K562 (cell line): Measurements from ENCODE around the gene HSD3B2. TPM values are rescaled to one million over a fixed set of nuclear protein-coding genes. Genes with fewer than 3 reads are reported as not detected.

ENCODE experiments used
- ATAC-seq: fragments of 200-7000 bp; cut with Tn5 transposase; 3 replicates; pipeline ENCODE4 v1.9.1; 2020; ENCODE audit warnings: moderate library complexity
- BruUV-seq: library from RNA; stranded (reverse); fragments of 400-500 nt; replicated peaks from 2 replicates; lab custom pipeline; 2021; lab: Mats Ljungman, UMichigan
- CTCF ChIA-PET: fragments of 300-600 bp; formaldehyde crosslinking; extraction: SDS; loops from one replicate; lab custom pipeline; 2021; ENCODE audit warnings: low intra/inter-chr PET ratio; lab: Yijun Ruan, JAX
- POLR2A ChIA-PET: fragments of 300-600, 350-650 bp; sonication (Branson Sonifier 250); formaldehyde crosslinking; extraction: SDS; loops from one replicate; lab custom pipeline; 2021; ENCODE audit warnings: antibody characterized with exemption, inconsistent platforms; lab: Yijun Ruan, JAX
- DNase-seq, 4 experiments: peaks; one replicate each; pipeline versions ENCODE4 v3.0.0 to v3.0.0-alpha.2; 2011 to 2018; ENCODE audit warnings: low spot score in 3 of 4, mixed read lengths in 3 of 4; ENCODE audit errors: extremely low read depth in 1 of 4
- FAIRE-seq: peaks from 2 replicates; lab custom pipeline; 2011; peaks lifted over from hg19 to GRCh38; lab: Jason Lieb, UNC
- H2AFZ ChIP-seq: 2 replicates; pipeline ENCODE4 v1.6.0; 2011; ENCODE audit warnings: low read depth, low read length, control low read depth, inconsistent platforms
- H3K27ac ChIP-seq: fragments of 200-600 bp; 3 replicates; pipeline ENCODE4 v1.8.0; 2011; ENCODE audit warnings: low read depth, mild to moderate bottlenecking, control low read depth, inconsistent platforms, low read length, moderate library complexity, mixed read lengths; ENCODE audit errors: extremely low read depth
- H3K27me3 ChIP-seq, 2 experiments: fragments of 300-600 bp in 1 of 2; 2 replicates in 1 of 2; 3 replicates in 1 of 2; pipeline versions ENCODE4 v1.6.0 to v1.8.0; 2011; ENCODE audit warnings: inconsistent platforms in 2 of 2, low read length in 2 of 2, mild to moderate bottlenecking in 1 of 2, mixed read lengths in 1 of 2, moderate library complexity in 1 of 2; ENCODE audit not compliant: control insufficient read depth in 2 of 2, insufficient read depth in 2 of 2
- H3K36me3 ChIP-seq: fragments of 300-600 bp; 3 replicates; pipeline ENCODE4 v1.8.0; 2011; ENCODE audit warnings: mild to moderate bottlenecking, low read length, inconsistent platforms; ENCODE audit not compliant: control insufficient read depth, insufficient read depth
- H3K4me1 ChIP-seq, 2 experiments: fragments of 200-600 bp in 1 of 2; replicated peaks in 1 of 2; 2 replicates in 1 of 2; 3 replicates in 1 of 2; pipeline versions ENCODE4 v1.5.1 to v1.8.0; 2011; ENCODE audit warnings: inconsistent platforms in 2 of 2, low read length in 2 of 2, mild to moderate bottlenecking in 1 of 2, mixed read lengths in 1 of 2, moderate library complexity in 1 of 2; ENCODE audit not compliant: control insufficient read depth in 2 of 2, insufficient read depth in 2 of 2
- H3K4me2 ChIP-seq: 2 replicates; pipeline ENCODE4 v1.6.1; 2011; ENCODE audit warnings: low read length, control low read depth, inconsistent platforms, mixed read lengths; ENCODE audit not compliant: insufficient read depth
- H3K4me3 ChIP-seq: fragments of 200-600 bp; sonication (generic), shearing (Covaris generic); 2 replicates; pipeline ENCODE4 v1.5.1; 2016; ENCODE audit warnings: control low read depth, inconsistent platforms
- H3K79me2 ChIP-seq: fragments of 200-600 bp; 3 replicates; pipeline ENCODE4 v1.8.0; 2011; ENCODE audit warnings: low read length, inconsistent platforms; ENCODE audit not compliant: control insufficient read depth, insufficient read depth
- H3K9ac ChIP-seq, 2 experiments: 2 replicates each; pipeline versions ENCODE4 v1.6.0 to v1.6.1; 2011; ENCODE audit warnings: low read depth in 2 of 2, low read length in 2 of 2, control low read depth in 1 of 2, inconsistent platforms in 1 of 2, mild to moderate bottlenecking in 1 of 2, mixed read lengths in 1 of 2; ENCODE audit not compliant: insufficient read depth in 1 of 2
- H3K9me1 ChIP-seq: one replicate; pipeline ENCODE4 v1.6.0; 2011; ENCODE audit warnings: inconsistent platforms, mild to moderate bottlenecking, low read length, moderate library complexity; ENCODE audit not compliant: control insufficient read depth, insufficient read depth
- H3K9me3 ChIP-seq: replicated peaks from 2 replicates; pipeline ENCODE4 v1.5.1; 2011; ENCODE audit warnings: low read depth, low read length, inconsistent platforms; ENCODE audit not compliant: control insufficient read depth, insufficient read depth
- H4K20me1 ChIP-seq: replicated peaks from 2 replicates; pipeline ENCODE4 v1.6.1; 2011; ENCODE audit warnings: low read length, inconsistent platforms, mixed read lengths; ENCODE audit not compliant: control insufficient read depth, insufficient read depth
- AFF1 ChIP-seq, 2 experiments: fragments of 450-650 bp; IDR thresholded peaks; 2 replicates each; pipeline ENCODE4 v1.6.1; 2018; ENCODE audit warnings: mild to moderate bottlenecking in 2 of 2, low read depth in 1 of 2; ENCODE audit not compliant: partially characterized antibody in 2 of 2
- ARID3A ChIP-seq: IDR thresholded peaks from 2 replicates; pipeline ENCODE4 v1.6.1; 2012; ENCODE audit warnings: low read depth, low read length, improper control_type of control experiment, borderline replicate concordance
- ARNT ChIP-seq, 2 experiments: fragments of 450-650 bp; IDR thresholded peaks; 2 replicates each; pipeline ENCODE4 v1.6.1; 2016; ENCODE audit warnings: mild to moderate bottlenecking in 1 of 2
- ELK1 ChIP-seq: sonication (generic); formaldehyde crosslinking; IDR thresholded peaks from 2 replicates; pipeline ENCODE4 v1.8.1; 2022; ENCODE audit warnings: missing genetic modification reagents
- FOXJ2 ChIP-seq: fragments of 200-800 bp; sonication (Bioruptor generic); IDR thresholded peaks from 2 replicates; pipeline ENCODE4 v1.6.1; 2016; ENCODE audit warnings: missing genetic modification characterization, missing compliant biosample characterization
- GTF2E2 ChIP-seq: fragments of 200-800 bp; sonication (Bioruptor generic); IDR thresholded peaks from 2 replicates; pipeline ENCODE4 v1.6.1; 2016; ENCODE audit warnings: missing genetic modification characterization, missing compliant biosample characterization
- KDM1A ChIP-seq, 2 experiments: fragments of 450-650 bp; IDR thresholded peaks; 2 replicates each; pipeline ENCODE4 v1.6.1; 2016; ENCODE audit warnings: mild to moderate bottlenecking in 2 of 2
- RBM25 ChIP-seq: fragments of 200-400 bp; formaldehyde crosslinking; IDR thresholded peaks from 2 replicates; pipeline ENCODE4 v1.6.1; 2018; ENCODE audit warnings: low read length, low read depth, moderate library complexity; ENCODE audit not compliant: severe bottlenecking
- SAFB ChIP-seq: fragments of 200-400 bp; formaldehyde crosslinking; IDR thresholded peaks from 2 replicates; pipeline ENCODE4 v1.6.1; 2017; ENCODE audit warnings: low read depth, low read length, borderline replicate concordance
- TBP ChIP-seq: optimal IDR thresholded peaks from 2 replicates; pipeline ENCODE3; 2011; ENCODE audit warnings: low read depth, low read length, improper control_type of control experiment
- TCF3 ChIP-seq: sonication (generic); formaldehyde crosslinking; IDR thresholded peaks from 2 replicates; pipeline ENCODE4 v1.4.0; 2020; ENCODE audit warnings: mild to moderate bottlenecking, missing genetic modification reagents
- TEAD4 ChIP-seq, 2 experiments: sonication (generic) in 1 of 2; formaldehyde crosslinking in 1 of 2; IDR thresholded peaks; 2 replicates each; pipeline versions ENCODE4 v1.6.1 to v1.8.0; 2012 to 2022; ENCODE audit warnings: borderline replicate concordance in 1 of 2, inconsistent platforms in 1 of 2, low read length in 1 of 2, mild to moderate bottlenecking in 1 of 2, missing genetic modification reagents in 1 of 2
- ZC3H11A ChIP-seq: IDR thresholded peaks from 2 replicates; pipeline ENCODE4 v1.6.1; 2012; ENCODE audit warnings: low read depth, low read length, improper control_type of control experiment
- ZNF780A ChIP-seq: fragments of 250-450 bp; sonication (Bioruptor Pico); IDR thresholded peaks from 2 replicates; pipeline ENCODE4 v1.5.0; 2021; ENCODE audit warnings: mild to moderate bottlenecking
- ZNF830 ChIP-seq: fragments of 250-450 bp; sonication (Bioruptor Pico); IDR thresholded peaks from 2 replicates; pipeline ENCODE4 v1.5.0; 2021; ENCODE audit warnings: mild to moderate bottlenecking
- WGBS: fragments of 100-300 bp; shearing (Covaris generic); methylation state at CpG from one replicate; pipeline ENCODE4 v1.1.6; 2016; ENCODE audit warnings: low coverage, mixed read lengths; ENCODE audit not compliant: insufficient coverage; ENCODE audit errors: missing lambda C conversion rate; 5-methylcytosine and 5-hydroxymethylcytosine counted together
- in situ Hi-C: fragments of 300-500 bp; cut with MboI; formaldehyde crosslinking; loops from 4 replicates; pipeline ENCODE4 v1.15.0; 2018; ENCODE audit warnings: inconsistent platforms, mixed read lengths
- intact Hi-C: fragments of 100-400 bp; cut with micrococcal nuclease; formaldehyde crosslinking; loops from 2 replicates; pipeline ENCODE4 v1.14.2; 2022
- polyA plus RNA-seq, 8 experiments: library from polyadenylated mRNA; depleted of rRNA in 4 of 8; stranded (reverse) in 5 of 8; unstranded in 3 of 8; fragments of >200 nt; fragmentation: Nextera tagmentation in 2 of 8; fragmentation: Illumina TruSeq in 1 of 8; extraction: Ambion mirVana in 2 of 8; extraction: Trizol in 1 of 8; gene quantifications; 2 replicates each; pipeline versions ENCODE4 v1.2.1 to v1.2.3, GENCODE V29; 2011 to 2014; ENCODE audit warnings: inconsistent platforms in 1 of 8, missing spikeins in 1 of 8
- total RNA-seq, 7 experiments: library from RNA; depleted of rRNA in 6 of 7; stranded (reverse); fragments of >200 nt in 6 of 7; fragmentation: Illumina TruSeq in 2 of 7; extraction: Trizol in 2 of 7; gene quantifications; 2 replicates each; pipeline versions ENCODE4 v1.2.1 to v1.2.3, GENCODE V29; 2011 to 2021; ENCODE audit warnings: low replicate concordance in 1 of 7

The HSD3B2 gene
- total and polyA plus RNA-seq, 9 of the 15 experiments (the other 6 are each of a cell fraction or from before 2014, with no cell fraction given) = 1.1 TPM; not detected in 8

GRCh38 chr1:119447344-119448126 is 32.6 kb downstream of the HSD3B2 start:
- ChIA-PET POLR2A (interaction anchor here (0.6 kb wide), 1 partner anchor 90 kb away, joined by 3 read pairs; no protein-coding TSS in a partner anchor), CTCF (no interaction called here)
- H3K4me1 ChIP-seq = no peaks in the 10 kb centered on the region
- FAIRE-seq (no peak), DNase-seq (no peak), ATAC-seq (no peak)
- peaks cover 0 to 2% of the 10 kb centered on the region in 2 experiments; a peak in 2 of 5 replicates for H3K27me3 ChIP-seq
- no peaks in the 10 kb centered on the region for H3K36me3 ChIP-seq
- H4K20me1 ChIP-seq = no peaks in the 10 kb centered on the region
- BruUV-seq = no TSS peak
- H3K4me2 ChIP-seq = no peak overlapping the region
- in situ Hi-C loops = no loop called here
- intact Hi-C loops = no loop called here
- H3K9me3 ChIP-seq = no peaks in the 10 kb centered on the region
- no peak overlapping the region for H3K27ac ChIP-seq
- 8% methylated on average over 3 of the region's 3 CpGs for WGBS
- H3K9ac ChIP-seq = no peak overlapping the region
- no peaks in the 10 kb centered on the region for H3K9me1 ChIP-seq
- no peaks in the 10 kb centered on the region for H3K79me2 ChIP-seq
- H2AFZ ChIP-seq = no peak overlapping the region
- no peak overlapping the region for H3K4me3 ChIP-seq
- TF ChIP-seq ZC3H11A = no peak
- no peak for TF ChIP-seq SAFB
- TF ChIP-seq AFF1 (IDR thresholded peaks at IDR 0.05; ENCODE audit: low read depth in 1 of 2, partially characterized antibody in 2 of 2) = no peak
- no peak for TF ChIP-seq ZNF780A (CRISPR knock-in tag)
- TF ChIP-seq ARID3A = no peak
- TF ChIP-seq TBP = no peak
- TF ChIP-seq TEAD4 (IDR thresholded peaks at IDR 0.05; ENCODE audit: low read length) = no peak
- TF ChIP-seq TEAD4 (CRISPR knock-in tag; IDR thresholded peaks at IDR 0.05; ENCODE audit: borderline replicate concordance) = no peak
- no peak for TF ChIP-seq KDM1A (IDR thresholded peaks at IDR 0.05)
- no peak for TF ChIP-seq GTF2E2 (tag)
- TF ChIP-seq ELK1 (CRISPR knock-in tag) = no peak
- no peak for TF ChIP-seq ARNT (IDR thresholded peaks at IDR 0.05)
- no peak for TF ChIP-seq RBM25
- TF ChIP-seq FOXJ2 (tag) = no peak
- TF ChIP-seq TCF3 (CRISPR knock-in tag) = no peak
- no peak for TF ChIP-seq ZNF830 (CRISPR knock-in tag)
